Epithelial cell of proximal tubule (primary cell): ENCODE data around the gene ZNF43. TPM values are rescaled to one million over a fixed set of nuclear protein-coding genes. Genes with fewer than 3 reads are reported as not detected.

ENCODE experiments used
- total RNA-seq: library from RNA; depleted of rRNA; stranded (reverse); fragments of >200 nt; gene quantifications from 2 replicates; pipeline ENCODE4 v1.2.3, GENCODE V29; 2015

The ZNF43 gene
- total RNA-seq, 1 donor from 2014 or later, result 11.2 TPM

Other genes starting within 250 kb of the ZNF43 start
- gene ZNF100, start 68.6 kb downstream of the ZNF43 start, total RNA-seq, result 6.9 and 10.1 TPM in 2 replicates
- gene ZNF208, start 174.8 kb upstream of the ZNF43 start, total RNA-seq, result 0.14 and 0.23 TPM in 2 replicates
- gene ZNF257, start 216.3 kb upstream of the ZNF43 start, total RNA-seq, result 2.1 and 3.7 TPM in 2 replicates